Liver (tissue), 9 donors: ENCODE results near the gene PCDH9. TPM values are rescaled to one million over a fixed set of nuclear protein-coding genes. Genes with fewer than 3 reads are reported as not detected.

ENCODE experiments used
- DNase-seq: peaks from one replicate; pipeline ENCODE4 v3.0.0-alpha.2; 2017; ENCODE audit warnings: low spot score
- H3K27ac ChIP-seq, 2 donors: one replicate each; pipeline ENCODE4 v1.7.0; 2013; ENCODE audit warnings: inconsistent platforms in 2 of 2, low read length in 2 of 2, control low read depth in 1 of 2, low read depth in 1 of 2, mild to moderate bottlenecking in 1 of 2
- H3K27me3 ChIP-seq, 4 donors: one replicate each; pipeline versions ENCODE4 v1.6.1 to v1.7.0; 2013; ENCODE audit warnings: low read length in 3 of 4, inconsistent platforms in 1 of 4, mild to moderate bottlenecking in 1 of 4, moderate library complexity in 1 of 4; ENCODE audit not compliant: control insufficient read depth in 4 of 4, insufficient read depth in 4 of 4
- H3K36me3 ChIP-seq, 4 donors: one replicate each; pipeline versions ENCODE4 v1.6.1 to v1.7.0; 2013; ENCODE audit warnings: low read length in 3 of 4, mild to moderate bottlenecking in 3 of 4, low read depth in 1 of 4, moderate library complexity in 1 of 4; ENCODE audit not compliant: control insufficient read depth in 4 of 4, insufficient read depth in 3 of 4
- H3K4me1 ChIP-seq, 4 donors: one replicate each; pipeline versions ENCODE4 v1.6.1 to v1.7.0; 2013; ENCODE audit warnings: low read length in 3 of 4, mild to moderate bottlenecking in 3 of 4, moderate library complexity in 1 of 4; ENCODE audit not compliant: control insufficient read depth in 4 of 4, insufficient read depth in 4 of 4
- H3K4me3 ChIP-seq, 3 donors: one replicate each; pipeline versions ENCODE4 v1.6.1 to v1.7.0; 2013; ENCODE audit warnings: low read length in 3 of 3, control low read depth in 1 of 3, low read depth in 1 of 3, mild to moderate bottlenecking in 1 of 3
- H3K9ac ChIP-seq, 2 donors: one replicate each; pipeline ENCODE4 v1.7.0; 2013; ENCODE audit warnings: low read length in 2 of 2, mild to moderate bottlenecking in 2 of 2, moderate library complexity in 2 of 2, control low read depth in 1 of 2, low read depth in 1 of 2
- H3K9me3 ChIP-seq, 4 donors: one replicate each; pipeline versions ENCODE4 v1.6.1 to v1.7.0; 2013; ENCODE audit warnings: low read length in 3 of 4; ENCODE audit not compliant: control insufficient read depth in 4 of 4
- CTCF ChIP-seq: fragments of 150-350 bp; IDR thresholded peaks from 2 replicates; pipeline ENCODE4 v1.5.1; 2017; ENCODE audit warnings: improper control_type of control experiment, low read depth, low read length; ENCODE audit not compliant: missing input control
- FOXA1 ChIP-seq: IDR thresholded peaks from 2 replicates; pipeline ENCODE4 v1.6.1; 2016; ENCODE audit warnings: antibody characterized with exemption
- FOXA2 ChIP-seq: IDR thresholded peaks from 2 replicates; pipeline ENCODE4 v1.6.1; 2016; ENCODE audit warnings: antibody characterized with exemption
- HNF4A ChIP-seq, 2 donors: conservative IDR thresholded peaks; 2 replicates each; pipeline ENCODE4 v1.6.1; 2016; ENCODE audit warnings: antibody characterized with exemption in 2 of 2, mild to moderate bottlenecking in 2 of 2
- HNF4G ChIP-seq: IDR thresholded peaks from 2 replicates; pipeline ENCODE4 v1.6.1; 2016; ENCODE audit warnings: antibody characterized with exemption
- JUND ChIP-seq, 2 donors: IDR thresholded peaks; 2 replicates each; pipeline ENCODE4 v1.6.1; 2016; ENCODE audit warnings: antibody characterized with exemption in 2 of 2
- MAX ChIP-seq: IDR thresholded peaks from 2 replicates; pipeline ENCODE4 v1.6.1; 2016; ENCODE audit warnings: antibody characterized with exemption
- RAD21 ChIP-seq, 2 donors: IDR thresholded peaks; 2 replicates each; pipeline ENCODE4 v1.6.1; 2016; ENCODE audit warnings: antibody characterized with exemption in 2 of 2, mild to moderate bottlenecking in 2 of 2
- SP1 ChIP-seq: IDR thresholded peaks from 2 replicates; pipeline ENCODE4 v1.6.1; 2018; ENCODE audit warnings: antibody characterized with exemption, mild to moderate bottlenecking
- TAF1 ChIP-seq: conservative IDR thresholded peaks from 2 replicates; pipeline ENCODE4 v1.6.1; 2016; ENCODE audit warnings: antibody characterized with exemption, mild to moderate bottlenecking
- ZBTB33 ChIP-seq: IDR thresholded peaks from 2 replicates; pipeline ENCODE4 v1.6.1; 2016; ENCODE audit warnings: antibody characterized with exemption
- WGBS: extraction: QIAGEN DNeasy Blood & Tissue Kit; methylation state at CpG from one replicate; pipeline ENCODE4 v1.1.7; 2013; 5-methylcytosine and 5-hydroxymethylcytosine counted together
- polyA plus RNA-seq, 2 donors: library from polyadenylated mRNA; stranded (reverse) in 1 of 2; unstranded in 1 of 2; fragments of 200-250 nt in 1 of 2; fragments of >200 nt in 1 of 2; fragmentation: Nextera tagmentation in 1 of 2; extraction: Ambion mirVana in 1 of 2; gene quantifications; one replicate each; pipeline versions ENCODE4 v1.2.1 to v1.2.3, GENCODE V29; 2013 to 2015
- total RNA-seq, 2 donors: library from RNA; depleted of rRNA; stranded (reverse); fragments of >200 nt; gene quantifications; one replicate each; pipeline ENCODE4 v1.2.3, GENCODE V29; 2014
- donor health status: healthy.
- donor health status: healthy.
- donor health status: healthy.
- donor health status: healthy.
- donor health status: healthy.

The PCDH9 gene
- total and polyA plus RNA-seq, 4 donors = 0.90 to 4.0 (median 2.2) TPM

GRCh38 chr13:66926851-66927524 is 303.1 kb downstream of the PCDH9 start (continued):
- no peak for TF ChIP-seq ZBTB33
- no peak for TF ChIP-seq TAF1
- TF ChIP-seq MAX = no peak
- no peak for TF ChIP-seq FOXA1
- no peak for TF ChIP-seq RAD21 (IDR thresholded peaks at IDR 0.05)
- no peak for TF ChIP-seq HNF4A (conservative IDR thresholded peaks at IDR 0.05)
- no peak for TF ChIP-seq SP1

GRCh38 chr13:66926200-66926850 is 303.8 kb downstream of the PCDH9 start:
- Histone ChIP-seq H3K27ac (no peak overlapping the region), H3K4me3 (no peak overlapping the region), H3K9ac (no peak overlapping the region), H3K36me3 (no peaks in the 10 kb centered on the region), H3K27me3 (no peaks in the 10 kb centered on the region), H3K9me3 (no peaks in the 10 kb centered on the region), H3K4me1 (no peaks in the 10 kb centered on the region)
- DNase-seq = no peak
- 71% methylated on average over 4 of the region's 4 CpGs for WGBS
- TF ChIP-seq RAD21 (IDR thresholded peaks at IDR 0.05) = no peak
- no peak for TF ChIP-seq FOXA1
- TF ChIP-seq CTCF = no peak
- TF ChIP-seq FOXA2 = no peak
- no peak for TF ChIP-seq MAX
- no peak for TF ChIP-seq HNF4A (conservative IDR thresholded peaks at IDR 0.05)

- no peak overlapping the region for H3K9ac ChIP-seq
- 73% methylated on average over 1 of the region's 1 CpG for WGBS
- DNase-seq = no peak
Measured at GRCh38 chr13:66922444-66922843, 307.7 kb downstream of the PCDH9 start.

More at GRCh38 chr13:66922444-66922843, 307.7 kb downstream of the PCDH9 start:
- no peaks in the 10 kb centered on the region for H3K9me3 ChIP-seq
- no peak overlapping the region for H3K27ac ChIP-seq
- H3K4me3 ChIP-seq = no peak overlapping the region
- H3K36me3 ChIP-seq = no peaks in the 10 kb centered on the region
- TF ChIP-seq CTCF (no peak), JUND (IDR thresholded peaks at IDR 0.05) (no peak), HNF4G (no peak)
- H3K4me1 ChIP-seq = no peaks in the 10 kb centered on the region
- H3K27me3 ChIP-seq = no peaks in the 10 kb centered on the region
